HL-60 (cell line): ENCODE measurements around the gene CPNE2.

Experiments used
- DNase-seq, 2 experiments: peaks; one replicate each; pipeline ENCODE4 v3.0.0-alpha.2; 2010 to 2020; ENCODE audit warnings: low read depth in 1 of 2, low spot score in 1 of 2
- H3K27ac ChIP-seq: fragments of 250-450 bp; sonication (Bioruptor Pico); replicated peaks from 2 replicates; pipeline ENCODE4 v1.5.1; 2020; ENCODE audit warnings: mild to moderate bottlenecking, moderate library complexity
- H3K27me3 ChIP-seq: fragments of 250-450 bp; sonication (Bioruptor Pico); 2 replicates; pipeline ENCODE4 v1.5.1; 2021; ENCODE audit warnings: mild to moderate bottlenecking, moderate library complexity; ENCODE audit not compliant: insufficient read depth, poor library complexity, severe bottlenecking
- H3K4me3 ChIP-seq: replicated peaks from 2 replicates; pipeline ENCODE4 v1.5.1; 2011; ENCODE audit warnings: mild to moderate bottlenecking, control low read depth, low read length; ENCODE audit not compliant: insufficient read depth
- CTCF ChIP-seq: IDR thresholded peaks from one replicate; pipeline ENCODE4 v1.5.1; 2011; ENCODE audit warnings: low read length, control low read depth, inconsistent platforms; ENCODE audit not compliant: insufficient read depth
- GABPA ChIP-seq: IDR thresholded peaks from 2 replicates; pipeline ENCODE4 v1.6.1; 2012; ENCODE audit warnings: low read depth
- POLR2AphosphoS5 ChIP-seq: IDR thresholded peaks from 2 replicates; pipeline ENCODE4 v1.6.1; 2012; ENCODE audit warnings: low read depth
- SPI1 ChIP-seq: IDR thresholded peaks from 2 replicates; pipeline ENCODE4 v1.6.1; 2012; ENCODE audit warnings: low read depth, mild to moderate bottlenecking, borderline replicate concordance
- TF ChIP-seq, protein P1 (sequence below): IDR thresholded peaks from 2 replicates; pipeline ENCODE4 v1.6.1; 2012; ENCODE audit warnings: low read depth; ENCODE audit not compliant: insufficient replicate concordance

CPNE2 gene

GRCh38 chr16:57196286-57196685 is 103.9 kb downstream of the CPNE2 start:
- no peaks in the 10 kb centered on the region for H3K27me3 ChIP-seq
- DNase-seq = no peak
- no peak overlapping the region for H3K27ac ChIP-seq
- no peak overlapping the region for H3K4me3 ChIP-seq
- no peak for TF ChIP-seq GABPA
- TF ChIP-seq, protein P1, sequence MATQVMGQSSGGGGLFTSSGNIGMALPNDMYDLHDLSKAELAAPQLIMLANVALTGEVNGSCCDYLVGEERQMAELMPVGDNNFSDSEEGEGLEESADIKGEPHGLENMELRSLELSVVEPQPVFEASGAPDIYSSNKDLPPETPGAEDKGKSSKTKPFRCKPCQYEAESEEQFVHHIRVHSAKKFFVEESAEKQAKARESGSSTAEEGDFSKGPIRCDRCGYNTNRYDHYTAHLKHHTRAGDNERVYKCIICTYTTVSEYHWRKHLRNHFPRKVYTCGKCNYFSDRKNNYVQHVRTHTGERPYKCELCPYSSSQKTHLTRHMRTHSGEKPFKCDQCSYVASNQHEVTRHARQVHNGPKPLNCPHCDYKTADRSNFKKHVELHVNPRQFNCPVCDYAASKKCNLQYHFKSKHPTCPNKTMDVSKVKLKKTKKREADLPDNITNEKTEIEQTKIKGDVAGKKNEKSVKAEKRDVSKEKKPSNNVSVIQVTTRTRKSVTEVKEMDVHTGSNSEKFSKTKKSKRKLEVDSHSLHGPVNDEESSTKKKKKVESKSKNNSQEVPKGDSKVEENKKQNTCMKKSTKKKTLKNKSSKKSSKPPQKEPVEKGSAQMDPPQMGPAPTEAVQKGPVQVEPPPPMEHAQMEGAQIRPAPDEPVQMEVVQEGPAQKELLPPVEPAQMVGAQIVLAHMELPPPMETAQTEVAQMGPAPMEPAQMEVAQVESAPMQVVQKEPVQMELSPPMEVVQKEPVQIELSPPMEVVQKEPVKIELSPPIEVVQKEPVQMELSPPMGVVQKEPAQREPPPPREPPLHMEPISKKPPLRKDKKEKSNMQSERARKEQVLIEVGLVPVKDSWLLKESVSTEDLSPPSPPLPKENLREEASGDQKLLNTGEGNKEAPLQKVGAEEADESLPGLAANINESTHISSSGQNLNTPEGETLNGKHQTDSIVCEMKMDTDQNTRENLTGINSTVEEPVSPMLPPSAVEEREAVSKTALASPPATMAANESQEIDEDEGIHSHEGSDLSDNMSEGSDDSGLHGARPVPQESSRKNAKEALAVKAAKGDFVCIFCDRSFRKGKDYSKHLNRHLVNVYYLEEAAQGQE = no peak
- no peak for TF ChIP-seq CTCF
- no peak for TF ChIP-seq SPI1
- TF ChIP-seq POLR2AphosphoS5 = no peak

- H3K4me3 ChIP-seq = no peak overlapping the region
- DNase-seq = no peak
- no peaks in the 10 kb centered on the region for H3K27me3 ChIP-seq
- no peak overlapping the region for H3K27ac ChIP-seq
- TF ChIP-seq CTCF (no peak), SPI1 (no peak), GABPA (no peak), POLR2AphosphoS5 (no peak)
- TF ChIP-seq, protein P1 = no peak
These were observed 104.4 kb downstream of the CPNE2 start for GRCh38 chr16:57196753-57197152.
